HS-5 (cell line): ENCODE data around the gene PDE2A.

ENCODE experiments used
- DNase-seq: peaks from one replicate; pipeline ENCODE4 v3.0.0-alpha.2; 2012; ENCODE audit warnings: low read depth

The PDE2A gene

DNA sequence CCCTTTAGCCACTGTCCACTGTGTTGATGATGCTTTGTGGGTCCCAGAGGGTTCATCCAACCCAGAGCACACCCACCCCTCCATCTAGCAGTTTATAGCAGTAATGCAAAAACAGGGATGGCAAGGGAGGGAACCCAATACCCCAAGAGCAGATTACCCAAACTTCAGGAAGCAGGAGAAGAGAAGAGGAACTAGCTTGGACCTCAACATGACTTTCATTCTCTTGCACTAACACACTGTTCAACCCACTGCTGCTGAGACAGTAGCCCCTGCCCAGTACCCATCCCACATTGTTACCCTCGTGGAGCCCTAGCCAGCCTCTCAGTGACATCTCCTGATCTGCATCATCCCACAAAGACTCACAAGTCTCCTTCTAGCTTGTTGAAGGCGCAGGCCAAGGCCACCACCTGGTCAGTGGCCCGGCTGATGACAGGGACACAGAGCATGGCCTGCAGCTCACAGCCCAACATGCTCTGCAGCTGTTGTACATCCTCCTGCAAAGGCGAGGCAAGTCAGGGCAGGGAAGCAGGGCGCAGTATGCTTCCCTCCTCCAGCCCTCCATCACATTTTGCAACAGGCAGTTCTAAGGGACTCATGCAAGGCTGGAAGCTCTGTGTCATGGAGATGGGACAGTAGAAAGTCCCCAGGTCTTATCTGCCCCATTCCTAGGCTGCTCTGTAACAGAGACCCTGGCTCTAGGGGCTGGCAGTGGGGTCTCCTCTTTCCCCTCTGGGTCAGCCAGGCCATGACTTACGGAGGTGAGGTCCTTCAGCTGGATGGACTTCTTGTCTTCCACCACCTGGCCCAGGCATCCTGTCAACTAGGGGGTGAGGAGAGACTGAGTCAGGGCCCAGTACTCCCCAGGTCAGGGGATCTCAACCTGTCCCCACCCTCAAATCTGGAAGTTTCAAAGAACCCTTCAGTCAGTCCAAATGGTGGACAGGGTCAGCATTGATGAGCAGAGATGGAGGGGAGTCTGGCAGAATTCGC is 85.5 kb downstream of the PDE2A start:
- no peak for DNase-seq

DNA sequence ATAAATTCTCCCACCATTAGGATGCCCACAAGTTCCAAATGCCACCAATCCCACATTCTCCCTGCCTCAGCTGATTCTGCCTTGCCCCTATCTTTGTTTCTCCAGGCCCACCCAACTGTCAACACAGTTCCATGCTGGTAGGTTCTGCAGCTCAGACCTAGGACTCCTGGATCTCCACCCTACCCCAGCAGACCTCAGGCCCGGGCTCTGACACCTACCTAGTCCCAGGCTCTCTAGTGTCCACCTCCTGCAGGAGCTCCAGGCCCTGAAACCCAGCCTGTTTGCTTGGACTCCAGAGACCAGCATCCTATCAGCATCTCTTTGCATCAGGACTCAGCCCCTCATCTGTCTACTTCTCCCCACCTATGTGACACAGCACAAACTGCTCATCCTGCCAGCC is 86.5 kb downstream of the PDE2A start:
- DNase-seq = no peak

DNA sequence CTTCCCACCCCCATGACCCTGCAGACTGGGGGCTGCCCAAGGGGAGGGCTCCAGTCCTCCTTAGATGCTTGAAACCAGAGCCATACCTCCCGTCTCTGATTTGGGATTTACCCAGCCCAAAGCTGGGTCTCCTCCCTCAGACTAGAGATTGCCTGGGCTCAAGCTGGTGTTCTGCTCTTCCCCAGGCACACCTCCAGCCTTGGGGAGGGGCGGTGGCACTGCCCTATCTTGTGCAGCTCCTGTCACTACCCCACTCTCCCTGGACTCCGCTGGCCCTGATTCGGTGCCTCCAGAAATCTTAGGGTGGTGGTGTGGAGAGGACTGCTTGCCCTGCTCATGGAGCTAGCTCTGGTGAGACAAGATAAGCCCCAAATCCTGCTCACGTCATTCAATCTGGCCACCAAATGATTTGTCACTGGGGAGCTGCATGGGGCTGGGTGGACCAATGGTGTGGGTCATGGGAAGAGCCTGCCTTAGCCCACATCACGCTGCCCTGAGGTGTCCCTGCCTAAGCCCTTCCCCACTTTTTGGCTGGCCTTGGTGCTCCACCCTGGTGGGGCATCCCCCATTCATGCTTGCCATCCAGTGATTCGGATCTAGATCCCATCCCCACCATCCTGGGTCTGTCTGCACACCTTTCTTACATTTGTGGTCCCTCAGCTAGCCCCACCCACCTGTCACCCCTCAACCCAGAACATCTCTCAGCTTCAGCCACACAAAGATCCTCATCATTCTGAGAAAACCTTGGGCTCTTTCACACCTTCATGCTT is 87.7 kb downstream of the PDE2A start:
- no peak for DNase-seq

DNA sequence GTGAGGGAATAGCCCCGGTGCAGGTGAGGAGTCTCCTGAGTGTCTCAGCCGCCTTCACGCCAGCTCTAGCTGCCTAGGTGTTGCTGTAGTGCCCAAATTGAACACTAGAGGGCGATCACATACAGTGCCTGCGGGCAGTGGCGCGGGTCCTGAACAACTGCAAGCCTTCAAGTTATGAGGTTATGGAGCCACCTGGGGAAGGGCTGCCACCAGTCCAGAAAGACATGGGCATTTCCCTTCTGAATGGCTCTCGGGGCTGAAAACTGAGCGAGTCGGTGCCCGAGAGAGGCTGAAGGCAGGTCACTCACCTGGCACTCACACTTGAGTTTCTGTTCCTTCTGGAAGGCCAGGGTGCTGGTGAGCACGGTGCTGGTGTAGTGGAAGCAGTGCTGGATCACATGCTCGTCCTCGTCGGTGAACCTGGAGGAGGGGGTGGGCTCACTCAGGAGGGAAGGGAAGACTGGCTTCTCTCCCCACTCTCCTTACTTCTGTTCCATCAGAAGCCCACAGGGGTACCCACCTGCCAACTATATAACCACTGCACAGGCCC is 88.4 kb downstream of the PDE2A start:
- no peak for DNase-seq

DNA sequence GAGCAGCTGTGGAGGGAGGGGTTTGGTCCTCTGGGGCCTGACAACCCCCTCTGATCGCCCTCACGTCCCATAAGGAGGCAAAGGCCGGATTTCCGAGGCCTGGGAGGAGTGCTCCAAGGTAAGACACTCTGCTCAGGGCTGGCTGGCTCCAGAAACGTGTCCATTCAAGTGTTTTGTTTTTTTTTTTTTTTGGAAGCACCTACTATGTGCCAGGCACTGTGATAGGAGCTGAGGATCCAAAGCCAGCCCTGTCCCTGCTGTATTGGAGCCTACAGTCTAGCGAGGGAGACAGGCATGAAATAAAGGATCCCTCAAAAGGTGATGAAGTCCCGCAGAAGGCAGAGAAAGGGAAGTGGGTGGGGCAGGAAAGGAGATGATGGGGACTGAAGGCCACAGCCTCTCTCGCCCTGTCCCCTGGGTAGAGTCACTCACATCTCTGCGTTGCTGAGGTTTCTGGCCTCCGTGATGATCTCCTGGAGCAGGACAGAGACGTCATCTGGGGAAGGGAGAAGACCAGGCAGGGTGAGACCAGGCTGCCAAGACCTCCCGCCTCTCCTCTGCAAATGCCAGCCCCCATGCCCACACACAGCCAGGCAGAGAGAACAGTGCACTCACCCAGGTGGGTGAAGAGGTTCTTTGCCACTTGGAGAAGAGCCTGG is 89.2 kb downstream of the PDE2A start:
- no peak for DNase-seq

DNA sequence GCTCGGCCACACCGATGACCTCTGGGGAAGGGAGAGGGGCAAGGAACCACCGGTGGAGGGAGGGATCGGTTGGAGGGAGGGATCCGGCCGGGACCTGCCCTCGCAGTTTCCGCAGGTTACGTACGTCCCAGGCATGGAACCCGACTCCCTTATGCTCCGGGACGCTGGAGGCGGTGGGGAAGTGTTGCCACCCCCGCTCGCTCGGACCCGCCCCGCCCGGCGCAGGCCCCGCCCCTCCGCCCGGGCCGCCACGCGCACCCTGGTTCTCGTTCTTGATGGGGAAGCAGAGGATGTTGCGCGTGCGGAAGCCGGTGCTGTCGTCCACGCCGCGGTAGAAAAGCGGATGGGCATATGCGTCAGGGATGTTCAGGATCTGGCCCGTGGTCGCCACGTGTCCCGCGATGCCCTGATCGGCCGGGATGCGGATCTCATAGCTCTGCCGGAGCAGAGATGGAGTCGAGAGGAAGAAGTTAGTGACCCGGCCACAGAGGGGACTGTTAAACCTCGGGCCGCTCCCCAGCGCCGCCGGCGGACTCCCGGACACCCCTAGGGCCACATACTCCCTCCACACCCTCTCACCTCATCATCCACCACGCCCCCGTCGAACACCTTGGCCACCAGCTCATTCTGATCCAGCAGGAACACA is 89.8 kb downstream of the PDE2A start:
- DNase-seq = no peak

DNA sequence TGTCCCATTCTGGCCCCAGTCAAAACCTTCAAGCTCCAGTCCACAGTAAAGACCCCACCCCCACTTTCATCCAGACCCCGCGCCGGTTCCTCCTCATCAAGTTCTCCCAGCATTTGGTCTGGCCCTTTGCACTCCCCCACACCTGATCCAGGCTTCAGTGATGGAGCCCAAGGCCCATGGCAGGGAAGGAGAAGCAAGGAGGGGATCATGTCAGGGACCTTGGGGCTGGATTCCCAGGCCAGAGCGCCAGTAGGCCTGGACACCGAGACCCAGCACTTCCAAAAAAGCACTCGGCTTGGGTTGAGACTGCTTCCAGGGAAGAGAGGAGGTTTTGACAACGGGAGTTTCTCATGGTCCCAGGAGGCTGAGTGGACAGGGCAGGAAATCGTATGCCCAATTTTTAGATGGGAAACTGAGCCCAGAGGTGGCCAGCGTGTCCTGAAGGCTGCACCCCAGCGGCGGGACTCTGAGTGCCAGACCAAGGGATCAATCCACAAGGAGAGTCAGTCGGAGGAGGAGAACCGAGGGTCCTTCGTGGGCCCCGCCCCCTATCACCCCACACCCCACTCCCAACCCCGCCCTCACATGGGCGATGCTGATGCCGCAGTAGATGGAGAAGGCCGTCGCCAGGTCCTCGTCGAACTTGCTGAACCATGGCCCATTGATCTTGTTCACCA is 90.5 kb downstream of the PDE2A start:
- DNase-seq = no peak

DNA sequence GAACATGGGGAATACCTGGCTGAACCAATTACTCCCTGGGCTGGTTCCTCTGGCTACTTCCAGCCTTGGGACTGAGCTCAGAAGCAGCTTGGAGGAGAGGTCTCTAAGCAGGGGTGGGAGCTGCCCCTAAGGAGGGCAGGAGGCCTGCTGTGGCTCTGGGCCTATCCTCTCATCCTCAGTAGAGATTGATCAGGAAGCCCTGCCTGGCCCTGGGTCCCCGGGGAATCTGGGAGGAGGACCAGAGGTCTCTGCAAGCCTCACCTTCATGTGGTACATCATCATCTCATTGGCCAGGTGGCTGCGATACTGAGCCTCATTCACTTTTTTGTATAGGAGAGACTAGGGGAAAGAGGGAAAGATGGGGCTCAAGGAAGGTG is 91.1 kb downstream of the PDE2A start:
- DNase-seq = no peak

DNA sequence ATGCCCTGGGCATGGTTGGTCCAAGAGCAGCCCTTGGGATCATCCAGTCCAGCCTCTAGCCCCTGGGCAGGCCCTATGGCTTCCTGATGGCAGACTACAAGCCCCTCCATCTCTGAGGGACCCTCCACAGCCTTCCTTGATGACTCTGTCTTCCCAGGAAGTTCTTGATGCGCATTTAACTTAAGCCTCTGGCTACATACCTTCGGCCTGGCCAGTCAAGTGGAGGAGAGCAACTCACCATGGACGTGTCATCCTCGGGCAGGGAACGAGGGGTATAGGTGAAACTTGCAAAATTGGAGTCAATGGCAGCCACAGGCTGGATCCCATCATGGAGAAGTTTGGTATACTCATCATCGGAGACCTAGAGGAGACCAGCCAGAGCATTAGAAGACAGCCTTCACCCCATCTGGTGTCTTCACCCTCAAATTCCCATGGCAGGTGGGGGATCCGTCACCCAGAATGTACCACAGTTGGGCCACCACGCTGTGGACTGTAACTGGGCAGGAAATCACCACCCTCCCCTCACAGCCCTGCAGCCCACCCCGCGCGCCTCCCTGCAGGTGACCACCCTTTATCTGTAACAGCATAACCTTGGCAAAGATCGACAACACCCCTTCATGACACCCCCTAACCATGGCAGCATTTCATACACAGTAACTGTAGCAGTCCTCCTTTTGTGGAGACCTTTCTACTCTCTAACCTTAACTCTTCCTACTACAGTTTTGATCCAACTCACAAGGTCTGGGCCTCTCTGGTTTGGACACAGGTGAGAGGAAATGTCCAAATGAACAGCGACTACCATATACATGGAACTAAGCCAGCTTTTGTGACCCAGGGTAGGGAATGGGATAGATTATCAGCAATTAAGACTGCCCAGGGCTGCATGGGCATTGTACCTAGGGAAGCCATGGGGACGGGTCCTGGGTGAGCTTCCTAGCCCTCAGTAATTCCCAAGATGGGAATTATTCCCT is 91.7 kb downstream of the PDE2A start:
- DNase-seq = no peak

DNA sequence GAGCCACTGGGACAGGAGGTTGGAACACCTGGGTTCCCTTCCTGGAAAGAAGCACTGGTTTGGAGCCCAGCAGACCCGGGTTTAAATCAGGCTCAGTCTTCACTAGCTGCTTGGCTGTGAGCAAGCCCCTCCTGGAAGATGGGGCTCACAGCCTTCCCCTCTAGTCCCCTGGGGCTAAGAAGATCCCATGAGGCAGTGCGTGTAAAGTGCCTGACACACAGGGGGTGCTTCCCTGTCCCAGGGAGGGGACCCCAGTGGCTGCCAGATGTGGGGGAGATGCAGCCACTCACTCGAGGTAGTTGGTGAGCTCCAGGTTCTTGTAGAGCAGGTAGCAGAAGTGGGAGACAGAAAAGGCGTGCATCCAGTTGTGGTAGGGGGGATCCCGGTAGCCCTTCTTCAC is 93.2 kb downstream of the PDE2A start:
- DNase-seq = no peak

DNA sequence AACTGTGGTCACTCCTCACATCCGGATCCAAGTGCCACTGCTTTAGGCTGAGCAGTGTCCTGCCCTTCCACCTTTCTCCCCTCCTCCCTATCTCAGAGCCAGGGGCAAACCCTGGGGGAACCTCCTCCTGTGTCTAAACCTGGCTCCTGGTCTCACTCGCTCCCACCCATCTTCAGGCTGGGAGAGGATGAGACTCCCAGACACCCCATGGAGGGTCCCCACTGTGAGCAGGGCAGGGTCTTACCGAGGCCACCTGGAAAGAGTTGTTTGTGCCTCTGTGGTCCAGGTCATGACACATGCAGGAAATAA is 93.6 kb downstream of the PDE2A start:
- DNase-seq = no peak

DNA sequence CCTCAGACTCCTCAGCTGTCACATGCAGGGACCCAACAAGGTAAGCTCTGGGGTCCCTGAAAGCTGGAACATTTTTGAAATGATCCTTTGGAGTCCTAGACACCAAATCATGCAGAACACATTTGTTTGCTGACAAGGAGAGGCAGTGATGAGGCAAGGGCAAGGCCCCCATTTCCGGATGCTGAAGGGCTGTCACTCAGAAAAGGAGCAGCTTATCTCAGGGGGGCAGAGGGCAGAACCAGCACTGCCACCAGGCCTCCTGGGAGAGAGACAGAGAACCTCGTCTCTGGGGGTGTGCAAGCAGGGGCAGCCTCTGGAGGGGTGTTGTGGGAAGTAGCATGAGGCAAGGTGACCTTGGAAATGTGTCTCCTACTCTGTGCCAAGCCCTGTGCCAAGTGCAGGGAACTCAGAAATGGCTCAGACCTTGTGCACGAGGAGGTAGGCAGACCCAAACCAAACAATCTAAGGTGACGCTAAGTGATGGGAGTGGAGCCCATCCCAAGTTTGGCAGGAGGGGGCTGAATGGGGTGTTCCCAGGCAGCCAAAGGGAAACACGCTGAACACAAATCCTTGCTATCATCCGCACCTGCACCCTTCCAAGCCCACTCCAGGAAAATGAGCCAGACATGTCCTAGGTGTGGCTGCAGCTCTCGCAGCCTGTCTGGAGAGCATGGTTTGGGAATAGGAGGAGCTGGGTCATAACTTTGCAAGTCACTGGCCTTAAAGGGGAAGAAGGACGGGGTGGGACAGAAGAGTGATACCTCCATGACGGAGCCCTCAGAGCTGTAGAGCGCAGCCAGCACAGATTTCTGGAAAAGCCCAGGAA is 94.2 kb downstream of the PDE2A start:
- no peak for DNase-seq

DNA sequence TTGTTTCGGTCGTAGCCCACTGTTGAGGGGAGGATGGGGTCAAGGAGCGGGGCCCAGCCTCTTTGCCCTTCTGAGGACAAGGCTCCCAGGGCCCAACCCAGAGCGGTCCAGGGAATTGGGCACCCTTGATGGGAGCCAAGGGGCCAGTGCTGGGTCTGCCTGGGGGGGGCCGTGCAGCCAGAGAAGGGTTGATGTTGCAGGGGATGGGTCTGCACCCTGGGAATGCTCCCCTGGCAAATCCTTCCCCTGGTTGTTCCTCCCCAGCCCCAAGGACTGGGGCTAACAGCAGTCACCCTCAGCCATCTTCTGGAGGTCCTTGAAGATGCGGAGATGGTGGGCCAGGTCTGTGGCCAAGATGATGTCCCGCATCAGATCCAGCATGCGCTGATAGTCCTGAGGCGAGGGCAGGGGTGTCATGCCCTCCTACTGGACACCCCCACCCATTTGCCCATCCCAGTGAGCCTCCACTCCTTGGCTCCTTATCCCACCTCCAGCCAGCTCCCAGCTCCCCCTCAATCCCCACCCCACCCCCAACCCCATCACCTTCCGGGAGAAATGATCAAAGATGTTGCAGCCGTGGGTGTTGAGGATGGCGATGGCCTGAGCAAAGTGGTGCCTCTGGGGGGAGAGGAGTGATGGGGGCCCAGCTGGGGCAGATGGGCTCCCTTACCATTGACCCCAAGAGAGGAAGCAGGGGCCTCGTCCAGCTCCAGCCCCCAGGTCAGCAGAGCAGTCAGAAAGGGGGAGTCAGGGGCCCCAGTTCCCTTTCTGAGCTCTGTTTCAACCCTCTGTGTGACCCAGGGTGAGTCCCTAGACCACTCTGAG is 95.0 kb downstream of the PDE2A start:
- DNase-seq = no peak

DNA sequence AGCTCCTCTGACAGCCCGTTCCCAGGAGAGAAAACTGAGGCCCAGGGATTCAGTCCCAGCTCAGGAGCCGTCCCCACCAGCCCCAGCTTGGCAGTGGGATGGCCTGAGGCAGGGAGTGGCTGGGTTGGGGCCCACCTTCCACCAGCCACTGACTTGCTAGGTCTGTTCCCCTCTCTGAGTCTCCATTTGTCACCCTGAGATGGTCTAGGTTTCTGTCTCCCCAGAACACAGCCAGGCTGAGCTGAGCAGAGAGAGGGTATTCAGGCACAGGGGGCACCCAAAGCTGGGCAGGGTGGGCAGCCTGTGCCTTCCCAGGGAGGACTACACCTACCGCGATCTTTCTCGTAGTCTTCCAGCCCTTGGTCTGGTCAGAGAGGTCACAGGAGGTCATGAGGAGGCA is 95.7 kb downstream of the PDE2A start:
- no peak for DNase-seq

DNA sequence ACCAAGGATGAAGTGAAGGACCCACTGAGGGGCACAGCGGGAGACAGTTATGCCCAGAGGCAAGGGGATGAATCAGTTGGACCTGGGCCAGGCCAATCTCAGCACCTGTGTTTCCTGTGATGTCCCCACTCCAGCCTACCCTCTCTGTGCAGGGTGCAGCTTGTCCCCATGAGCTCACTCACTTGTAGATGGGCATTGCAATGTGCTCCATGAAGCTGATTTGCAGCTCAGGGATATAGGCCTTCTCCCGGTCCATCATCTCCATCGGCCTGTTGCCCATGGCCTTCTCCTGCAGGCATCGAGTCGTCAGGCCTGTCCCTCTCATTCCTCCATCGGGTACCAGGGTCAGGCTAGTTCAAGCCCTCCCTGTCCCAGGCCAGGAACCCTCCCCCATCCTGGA is 96.2 kb downstream of the PDE2A start:
- DNase-seq = no peak

DNA sequence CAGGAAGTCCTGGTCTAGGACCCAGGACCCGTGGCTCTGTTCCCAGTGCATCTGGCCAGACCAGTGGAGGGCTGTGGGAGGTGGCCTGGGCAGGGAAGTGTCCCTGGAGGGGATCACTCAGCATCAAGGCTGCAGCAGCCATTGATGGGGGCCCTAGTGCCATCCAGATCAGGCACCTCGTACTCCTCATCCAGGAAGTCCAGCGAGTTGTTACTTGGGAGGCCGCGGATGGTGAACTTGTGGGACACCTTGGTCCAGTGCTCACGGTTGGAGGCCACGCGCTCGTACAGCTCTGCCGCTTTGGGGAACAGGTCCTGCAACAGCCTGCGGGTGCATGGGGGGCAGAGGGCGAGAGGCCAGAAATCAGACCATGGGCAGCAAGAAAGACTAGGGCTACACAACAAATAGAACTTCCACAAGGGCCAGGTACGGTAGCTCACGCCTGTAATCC is 96.9 kb downstream of the PDE2A start:
- DNase-seq = no peak

DNA sequence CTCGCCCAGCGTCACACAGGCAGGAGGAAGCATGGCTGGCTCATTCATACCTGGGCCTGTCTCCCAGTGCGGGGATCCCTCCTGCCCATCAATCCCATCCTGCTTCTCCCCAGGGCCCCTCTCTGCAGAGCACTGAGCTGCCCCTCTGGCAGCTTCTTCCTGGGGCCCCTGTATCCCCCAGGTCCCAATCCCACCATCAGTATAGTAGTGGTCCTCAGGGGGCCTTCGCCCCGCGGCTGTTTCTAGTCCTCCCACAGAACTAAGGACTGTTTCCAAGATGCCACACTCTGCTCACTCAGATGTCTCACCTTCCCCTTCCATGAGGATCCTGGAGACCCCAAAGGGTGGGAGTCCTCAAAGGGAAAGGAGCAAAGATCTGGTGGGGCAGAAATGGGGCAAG is 97.6 kb downstream of the PDE2A start:
- no peak for DNase-seq

DNA sequence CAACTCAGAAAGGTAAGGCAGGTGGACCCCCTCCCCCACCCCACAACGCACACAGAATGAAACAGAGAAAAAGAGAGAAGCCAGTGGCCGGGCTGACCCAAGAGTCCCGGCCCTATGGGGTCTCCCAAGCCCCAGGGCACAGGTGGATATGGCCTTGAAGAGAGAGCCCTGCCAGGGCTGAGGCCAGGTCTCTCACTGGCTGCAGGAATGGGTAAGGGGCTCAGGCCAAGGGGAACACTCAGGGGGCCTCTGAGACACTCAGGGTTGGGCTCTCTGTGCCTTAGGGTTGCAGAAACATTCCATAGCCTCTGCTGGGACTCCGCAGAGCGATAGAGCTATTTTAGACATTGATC is 98.0 kb downstream of the PDE2A start:
- DNase-seq = no peak
